GM23338 (cell line): ENCODE data around the gene GREB1L. TPM values are rescaled to one million over a fixed set of nuclear protein-coding genes. Genes with fewer than 3 reads are reported as not detected.
A peak's percentile ranks its signal among the peaks of the same experiment; 100 is the strongest.

Experiments used
- ATAC-seq: fragments of 200-7000 bp; cut with Tn5 transposase; 3 replicates; pipeline ENCODE4 v1.9.1; 2020
- DNase-seq: peaks from one replicate; pipeline ENCODE4 v3.0.0-alpha.2; 2015; ENCODE audit warnings: low spot score
- H2AFZ ChIP-seq: fragments of 200-600 bp; sonication (generic); 2 replicates; pipeline ENCODE4 v1.8.0; 2016; ENCODE audit warnings: antibody characterized with exemption, mild to moderate bottlenecking, moderate library complexity
- H3F3A ChIP-seq: fragments of 200-600 bp; sonication (generic); replicated peaks from 2 replicates; pipeline ENCODE4 v1.8.0; 2017; ENCODE audit warnings: antibody characterized with exemption, mixed run types, low read depth
- H3K27ac ChIP-seq: fragments of 200-600 bp; sonication (generic); 2 replicates; pipeline ENCODE4 v1.6.1; 2016; ENCODE audit warnings: low read depth
- H3K27me3 ChIP-seq: fragments of 200-600 bp; sonication (generic); 2 replicates; pipeline ENCODE4 v1.8.0; 2016; ENCODE audit warnings: mild to moderate bottlenecking, mixed run types, moderate library complexity; ENCODE audit not compliant: insufficient read depth
- H3K36me3 ChIP-seq: fragments of 200-600 bp; sonication (generic); 2 replicates; pipeline ENCODE4 v1.8.0; 2016; ENCODE audit warnings: mild to moderate bottlenecking; ENCODE audit not compliant: insufficient read depth
- H3K4me1 ChIP-seq: fragments of 200-600 bp; sonication (generic); 2 replicates; pipeline ENCODE4 v1.8.0; 2016; ENCODE audit warnings: mild to moderate bottlenecking, moderate library complexity; ENCODE audit not compliant: insufficient read depth
- H3K4me2 ChIP-seq: fragments of 200-600 bp; sonication (generic); 2 replicates; pipeline ENCODE4 v1.7.1; 2017; ENCODE audit warnings: mixed run types
- H3K4me3 ChIP-seq: fragments of 200-600 bp; sonication (generic); 2 replicates; pipeline ENCODE4 v1.6.1; 2016; ENCODE audit warnings: mixed run types
- H3K79me2 ChIP-seq: fragments of 200-600 bp; sonication (generic); replicated peaks from 2 replicates; pipeline ENCODE4 v1.8.0; 2017; ENCODE audit warnings: mild to moderate bottlenecking; ENCODE audit not compliant: insufficient read depth
- H3K9me2 ChIP-seq: fragments of 200-600 bp; sonication (generic); 2 replicates; pipeline ENCODE4 v1.8.0; 2017; ENCODE audit not compliant: insufficient read depth
- H4K20me1 ChIP-seq: fragments of 200-600 bp; sonication (generic); replicated peaks from 2 replicates; pipeline ENCODE4 v1.8.0; 2017; ENCODE audit warnings: mild to moderate bottlenecking; ENCODE audit not compliant: insufficient read depth
- H3K27ac Mint-ChIP-seq: 2 replicates; pipeline ENCODE4 v1.8.0; 2020; ENCODE audit warnings: inconsistent platforms, mild to moderate bottlenecking, moderate library complexity, mixed read lengths
- H3K27me3 Mint-ChIP-seq: 3 replicates; pipeline ENCODE4 v1.8.0; 2022; ENCODE audit warnings: low read depth, mild to moderate bottlenecking, moderate library complexity, mixed read lengths, inconsistent platforms; ENCODE audit not compliant: insufficient read depth, poor library complexity
- H3K36me3 Mint-ChIP-seq: 3 replicates; pipeline ENCODE4 v1.8.0; 2021; ENCODE audit warnings: low read depth, mild to moderate bottlenecking, inconsistent platforms, moderate library complexity, mixed read lengths
- H3K4me1 Mint-ChIP-seq: 3 replicates; pipeline ENCODE4 v1.8.0; 2020; ENCODE audit warnings: mild to moderate bottlenecking, inconsistent platforms, mixed read lengths
- H3K4me3 Mint-ChIP-seq: 3 replicates; pipeline ENCODE4 v1.8.0; 2021; ENCODE audit warnings: moderate library complexity, mild to moderate bottlenecking, inconsistent platforms, mixed read lengths
- H3K9me3 Mint-ChIP-seq: 3 replicates; pipeline ENCODE4 v1.8.0; 2020; ENCODE audit warnings: moderate library complexity, mild to moderate bottlenecking, inconsistent platforms, mixed read lengths
- CREB1 ChIP-seq: fragments of 250-450 bp; sonication (Bioruptor Pico); IDR thresholded peaks from 2 replicates; pipeline ENCODE4 v1.5.0; 2020; ENCODE audit warnings: low read depth, mild to moderate bottlenecking, moderate library complexity
- CTCF ChIP-seq, 2 experiments: fragments of 200-600 bp in 1 of 2; sonication (generic) in 1 of 2; conservative IDR thresholded peaks; 2 replicates each; pipeline versions ENCODE4 v1.5.1 to v1.6.1; 2016 to 2017; ENCODE audit warnings: antibody characterized with exemption in 2 of 2, low read depth in 2 of 2, mild to moderate bottlenecking in 2 of 2, moderate library complexity in 1 of 2
- EZH2 ChIP-seq: fragments of 200-600 bp; sonication (generic); IDR thresholded peaks from one replicate; pipeline ENCODE4 v1.8.0; 2017; ENCODE audit warnings: antibody characterized with exemption, mild to moderate bottlenecking, low read depth; ENCODE audit not compliant: unreplicated experiment
- EZH2phosphoT487 ChIP-seq: fragments of 200-600 bp; sonication (generic); IDR thresholded peaks from one replicate; pipeline ENCODE4 v1.8.1; 2018; ENCODE audit warnings: antibody characterized with exemption; ENCODE audit not compliant: unreplicated experiment
- JUNB ChIP-seq: IDR thresholded peaks from one replicate; pipeline ENCODE4 v1.6.1; 2016; ENCODE audit warnings: antibody characterized with exemption; ENCODE audit not compliant: unreplicated experiment
- NANOG ChIP-seq: IDR thresholded peaks from 2 replicates; pipeline ENCODE4 v1.6.1; 2016; ENCODE audit warnings: antibody characterized with exemption, borderline replicate concordance
- POLR2AphosphoS5 ChIP-seq: IDR thresholded peaks from 2 replicates; pipeline ENCODE4 v1.6.1; 2016; ENCODE audit warnings: antibody characterized with exemption, low read depth
- REST ChIP-seq: IDR thresholded peaks from one replicate; pipeline ENCODE4 v1.6.1; 2018; ENCODE audit warnings: antibody characterized with exemption; ENCODE audit not compliant: unreplicated experiment
- STAT1 ChIP-seq: IDR thresholded peaks from one replicate; pipeline ENCODE4 v1.6.1; 2016; ENCODE audit warnings: antibody characterized with exemption; ENCODE audit not compliant: unreplicated experiment
- ZNF114 ChIP-seq: fragments of 250-450 bp; sonication (Bioruptor Pico); IDR thresholded peaks from 2 replicates; pipeline ENCODE4 v1.5.0; 2020; ENCODE audit warnings: mild to moderate bottlenecking, moderate library complexity
- ZNF331 ChIP-seq: fragments of 250-450 bp; sonication (Bioruptor Pico); IDR thresholded peaks from 2 replicates; pipeline ENCODE4 v1.5.0; 2020; ENCODE audit warnings: low read depth, mild to moderate bottlenecking, moderate library complexity
- polyA plus RNA-seq: library from polyadenylated mRNA; unstranded; fragments of >200 nt; fragmentation: Nextera tagmentation; extraction: Ambion mirVana; gene quantifications from 2 replicates; pipeline ENCODE4 v1.2.1, GENCODE V29; 2016
- total RNA-seq: library from RNA; depleted of rRNA; stranded (reverse); fragments of >200 nt; shearing (Covaris generic); gene quantifications from 2 replicates; pipeline ENCODE4 v1.2.3, GENCODE V29; 2014
- TF ChIP-seq, protein P1 (sequence below): fragments of 250-450 bp; sonication (Bioruptor Pico); IDR thresholded peaks from 2 replicates; pipeline ENCODE4 v1.5.0; 2020; ENCODE audit warnings: mild to moderate bottlenecking, moderate library complexity
- TF ChIP-seq, protein P2 (sequence below): IDR thresholded peaks from 2 replicates; pipeline ENCODE4 v1.6.1; 2016; ENCODE audit warnings: antibody characterized with exemption

The GREB1L gene
- total and polyA plus RNA-seq, 2 experiments from 2014 or later = 0.03 to 0.29 TPM

GRCh38 chr18:21366896-21367295 is 124.9 kb downstream of the GREB1L start:
- Mint-ChIP-seq H3K27me3 (no peaks in the 10 kb centered on the region), H3K4me1 (peaks cover 30% of the 10 kb centered on the region), H3K9me3 (no peaks in the 10 kb centered on the region), H3K36me3 (no peaks in the 10 kb centered on the region), H3K4me3 (no peak overlapping the region; the same call in 2 of the 3 replicates), H3K27ac (no peak overlapping the region; the same call in 1 of the 2 replicates)
- Histone ChIP-seq H3F3A (no peaks in the 10 kb centered on the region), H3K27ac (no peak overlapping the region), H2AFZ (no peak overlapping the region), H3K4me2 (peak overlapping the region; percentile 4; the same call in 1 of the 2 replicates), H3K27me3 (no peaks in the 10 kb centered on the region), H3K9me2 (no peaks in the 10 kb centered on the region), H3K36me3 (no peaks in the 10 kb centered on the region), H4K20me1 (no peaks in the 10 kb centered on the region), H3K4me3 (no peak overlapping the region), H3K4me1 (peaks cover 27% of the 10 kb centered on the region), H3K79me2 (no peaks in the 10 kb centered on the region)
- DNase-seq (peak; percentile 13), ATAC-seq (peak; percentile 92)
- no peak for TF ChIP-seq STAT1
- TF ChIP-seq EZH2 = no peak
- no peak for TF ChIP-seq EZH2phosphoT487
- TF ChIP-seq POLR2AphosphoS5 = no peak
- no peak for TF ChIP-seq REST
- no peak for TF ChIP-seq ZNF114 (CRISPR knock-in tag)
- TF ChIP-seq CREB1 (CRISPR knock-in tag) = no peak
- TF ChIP-seq ZNF331 (CRISPR knock-in tag) = no peak
- TF ChIP-seq, protein P1, sequence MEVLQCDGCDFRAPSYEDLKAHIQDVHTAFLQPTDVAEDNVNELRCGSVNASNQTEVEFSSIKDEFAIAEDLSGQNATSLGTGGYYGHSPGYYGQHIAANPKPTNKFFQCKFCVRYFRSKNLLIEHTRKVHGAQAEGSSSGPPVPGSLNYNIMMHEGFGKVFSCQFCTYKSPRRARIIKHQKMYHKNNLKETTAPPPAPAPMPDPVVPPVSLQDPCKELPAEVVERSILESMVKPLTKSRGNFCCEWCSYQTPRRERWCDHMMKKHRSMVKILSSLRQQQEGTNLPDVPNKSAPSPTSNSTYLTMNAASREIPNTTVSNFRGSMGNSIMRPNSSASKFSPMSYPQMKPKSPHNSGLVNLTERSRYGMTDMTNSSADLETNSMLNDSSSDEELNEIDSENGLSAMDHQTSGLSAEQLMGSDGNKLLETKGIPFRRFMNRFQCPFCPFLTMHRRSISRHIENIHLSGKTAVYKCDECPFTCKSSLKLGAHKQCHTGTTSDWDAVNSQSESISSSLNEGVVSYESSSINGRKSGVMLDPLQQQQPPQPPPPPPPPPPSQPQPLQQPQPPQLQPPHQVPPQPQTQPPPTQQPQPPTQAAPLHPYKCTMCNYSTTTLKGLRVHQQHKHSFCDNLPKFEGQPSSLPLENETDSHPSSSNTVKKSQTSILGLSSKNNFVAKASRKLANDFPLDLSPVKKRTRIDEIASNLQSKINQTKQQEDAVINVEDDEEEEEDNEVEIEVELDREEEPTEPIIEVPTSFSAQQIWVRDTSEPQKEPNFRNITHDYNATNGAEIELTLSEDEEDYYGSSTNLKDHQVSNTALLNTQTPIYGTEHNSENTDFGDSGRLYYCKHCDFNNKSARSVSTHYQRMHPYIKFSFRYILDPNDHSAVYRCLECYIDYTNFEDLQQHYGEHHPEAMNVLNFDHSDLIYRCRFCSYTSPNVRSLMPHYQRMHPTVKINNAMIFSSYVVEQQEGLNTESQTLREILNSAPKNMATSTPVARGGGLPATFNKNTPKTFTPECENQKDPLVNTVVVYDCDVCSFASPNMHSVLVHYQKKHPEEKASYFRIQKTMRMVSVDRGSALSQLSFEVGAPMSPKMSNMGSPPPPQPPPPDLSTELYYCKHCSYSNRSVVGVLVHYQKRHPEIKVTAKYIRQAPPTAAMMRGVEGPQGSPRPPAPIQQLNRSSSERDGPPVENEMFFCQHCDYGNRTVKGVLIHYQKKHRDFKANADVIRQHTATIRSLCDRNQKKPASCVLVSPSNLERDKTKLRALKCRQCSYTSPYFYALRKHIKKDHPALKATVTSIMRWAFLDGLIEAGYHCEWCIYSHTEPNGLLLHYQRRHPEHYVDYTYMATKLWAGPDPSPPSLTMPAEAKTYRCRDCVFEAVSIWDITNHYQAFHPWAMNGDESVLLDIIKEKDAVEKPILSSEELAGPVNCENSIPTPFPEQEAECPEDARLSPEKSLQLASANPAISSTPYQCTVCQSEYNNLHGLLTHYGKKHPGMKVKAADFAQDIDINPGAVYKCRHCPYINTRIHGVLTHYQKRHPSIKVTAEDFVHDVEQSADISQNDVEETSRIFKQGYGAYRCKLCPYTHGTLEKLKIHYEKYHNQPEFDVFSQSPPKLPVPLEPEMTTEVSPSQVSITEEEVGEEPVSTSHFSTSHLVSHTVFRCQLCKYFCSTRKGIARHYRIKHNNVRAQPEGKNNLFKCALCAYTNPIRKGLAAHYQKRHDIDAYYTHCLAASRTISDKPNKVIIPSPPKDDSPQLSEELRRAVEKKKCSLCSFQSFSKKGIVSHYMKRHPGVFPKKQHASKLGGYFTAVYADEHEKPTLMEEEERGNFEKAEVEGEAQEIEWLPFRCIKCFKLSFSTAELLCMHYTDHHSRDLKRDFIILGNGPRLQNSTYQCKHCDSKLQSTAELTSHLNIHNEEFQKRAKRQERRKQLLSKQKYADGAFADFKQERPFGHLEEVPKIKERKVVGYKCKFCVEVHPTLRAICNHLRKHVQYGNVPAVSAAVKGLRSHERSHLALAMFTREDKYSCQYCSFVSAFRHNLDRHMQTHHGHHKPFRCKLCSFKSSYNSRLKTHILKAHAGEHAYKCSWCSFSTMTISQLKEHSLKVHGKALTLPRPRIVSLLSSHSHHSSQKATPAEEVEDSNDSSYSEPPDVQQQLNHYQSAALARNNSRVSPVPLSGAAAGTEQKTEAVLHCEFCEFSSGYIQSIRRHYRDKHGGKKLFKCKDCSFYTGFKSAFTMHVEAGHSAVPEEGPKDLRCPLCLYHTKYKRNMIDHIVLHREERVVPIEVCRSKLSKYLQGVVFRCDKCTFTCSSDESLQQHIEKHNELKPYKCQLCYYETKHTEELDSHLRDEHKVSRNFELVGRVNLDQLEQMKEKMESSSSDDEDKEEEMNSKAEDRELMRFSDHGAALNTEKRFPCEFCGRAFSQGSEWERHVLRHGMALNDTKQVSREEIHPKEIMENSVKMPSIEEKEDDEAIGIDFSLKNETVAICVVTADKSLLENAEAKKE (CRISPR knock-in tag) = no peak
- TF ChIP-seq, protein P2, sequence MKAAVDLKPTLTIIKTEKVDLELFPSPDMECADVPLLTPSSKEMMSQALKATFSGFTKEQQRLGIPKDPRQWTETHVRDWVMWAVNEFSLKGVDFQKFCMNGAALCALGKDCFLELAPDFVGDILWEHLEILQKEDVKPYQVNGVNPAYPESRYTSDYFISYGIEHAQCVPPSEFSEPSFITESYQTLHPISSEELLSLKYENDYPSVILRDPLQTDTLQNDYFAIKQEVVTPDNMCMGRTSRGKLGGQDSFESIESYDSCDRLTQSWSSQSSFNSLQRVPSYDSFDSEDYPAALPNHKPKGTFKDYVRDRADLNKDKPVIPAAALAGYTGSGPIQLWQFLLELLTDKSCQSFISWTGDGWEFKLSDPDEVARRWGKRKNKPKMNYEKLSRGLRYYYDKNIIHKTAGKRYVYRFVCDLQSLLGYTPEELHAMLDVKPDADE = no peak
- no peak for TF ChIP-seq CTCF (conservative IDR thresholded peaks at IDR 0.05; ENCODE audit: low read depth in 2 of 2)
- TF ChIP-seq JUNB = no peak
- no peak for TF ChIP-seq NANOG
